ENCODE results near the gene NR5A1.

DNA sequence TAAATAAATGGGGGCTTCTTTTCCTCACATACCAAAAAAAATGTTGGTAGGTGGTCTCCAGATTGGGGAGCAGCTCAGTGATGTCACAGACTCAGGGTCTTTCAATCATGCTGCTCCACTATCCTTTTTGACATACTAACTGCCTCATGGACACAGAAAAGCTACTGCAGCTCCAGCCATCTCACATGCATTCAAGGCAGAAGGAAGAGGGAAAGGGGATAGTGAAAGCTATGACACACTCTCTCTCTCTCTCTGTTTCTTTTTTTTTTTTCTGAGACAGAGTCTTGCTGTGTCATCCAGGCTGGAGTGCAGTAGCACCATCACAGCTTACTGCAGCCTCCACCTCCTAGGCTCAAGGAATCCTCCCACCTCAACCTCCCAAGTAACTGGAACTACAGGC is 64.8 kb downstream of the NR5A1 start:
- TF ChIP-seq, protein P1, sequence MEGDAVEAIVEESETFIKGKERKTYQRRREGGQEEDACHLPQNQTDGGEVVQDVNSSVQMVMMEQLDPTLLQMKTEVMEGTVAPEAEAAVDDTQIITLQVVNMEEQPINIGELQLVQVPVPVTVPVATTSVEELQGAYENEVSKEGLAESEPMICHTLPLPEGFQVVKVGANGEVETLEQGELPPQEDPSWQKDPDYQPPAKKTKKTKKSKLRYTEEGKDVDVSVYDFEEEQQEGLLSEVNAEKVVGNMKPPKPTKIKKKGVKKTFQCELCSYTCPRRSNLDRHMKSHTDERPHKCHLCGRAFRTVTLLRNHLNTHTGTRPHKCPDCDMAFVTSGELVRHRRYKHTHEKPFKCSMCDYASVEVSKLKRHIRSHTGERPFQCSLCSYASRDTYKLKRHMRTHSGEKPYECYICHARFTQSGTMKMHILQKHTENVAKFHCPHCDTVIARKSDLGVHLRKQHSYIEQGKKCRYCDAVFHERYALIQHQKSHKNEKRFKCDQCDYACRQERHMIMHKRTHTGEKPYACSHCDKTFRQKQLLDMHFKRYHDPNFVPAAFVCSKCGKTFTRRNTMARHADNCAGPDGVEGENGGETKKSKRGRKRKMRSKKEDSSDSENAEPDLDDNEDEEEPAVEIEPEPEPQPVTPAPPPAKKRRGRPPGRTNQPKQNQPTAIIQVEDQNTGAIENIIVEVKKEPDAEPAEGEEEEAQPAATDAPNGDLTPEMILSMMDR (IDR thresholded peaks at IDR 0.05; ENCODE audit: insufficient read depth, low read length, poor library complexity, severe bottlenecking) = no peak
- TF ChIP-seq EZH2phosphoT487 (conservative IDR thresholded peaks at IDR 0.05; ENCODE audit: low read length) = no peak
